Suprapubic skin (tissue), 4 donors: ENCODE data around the gene FOXF1.

ENCODE experiments used
- CTCF ChIP-seq, 2 donors: fragments of 200-600 bp in 1 of 2; fragments of 450-650 bp in 1 of 2; sonication (generic) in 1 of 2; IDR thresholded peaks; one replicate each; pipeline ENCODE4 v1.5.1; 2016 to 2019; ENCODE audit warnings: antibody characterized with exemption in 2 of 2, mild to moderate bottlenecking in 1 of 2, moderate library complexity in 1 of 2
- POLR2A ChIP-seq, 2 donors: fragments of 450-650 bp; IDR thresholded peaks; one replicate each; pipeline ENCODE4 v1.6.1; 2017; ENCODE audit warnings: antibody characterized with exemption in 2 of 2, mild to moderate bottlenecking in 2 of 2, moderate library complexity in 2 of 2
- POLR2AphosphoS5 ChIP-seq, 3 donors: sonication (generic); formaldehyde crosslinking; IDR thresholded peaks; one replicate each; pipeline ENCODE4 v1.6.1; 2017; ENCODE audit warnings: antibody characterized with exemption in 3 of 3

- TF ChIP-seq CTCF (IDR thresholded peaks at IDR 0.05) (no peak), POLR2A (IDR thresholded peaks at IDR 0.05) (no peak), POLR2AphosphoS5 (IDR thresholded peaks at IDR 0.05) (no peak)
Observed at GRCh38 chr16:86517033-86517432, 6.7 kb downstream of the FOXF1 start.
